Measurements from ENCODE around the gene PLPP6.
"Not testable (repeated sequence)": the region's sequence is repeated elsewhere in the genome, so short reads cannot be mapped to it uniquely, and the experiment has no call there.

PLPP6 gene

GRCh38 chr9:4662108-4662988 is at the start of gene PLPP6:
PLPP6 (plus strand) TSS chr9:4662294; CDS start chr9:4662376, 82 bp downstream.
- peak; percentile 52 for DNase-seq (ENCODE audit: low read depth)

DNA sequence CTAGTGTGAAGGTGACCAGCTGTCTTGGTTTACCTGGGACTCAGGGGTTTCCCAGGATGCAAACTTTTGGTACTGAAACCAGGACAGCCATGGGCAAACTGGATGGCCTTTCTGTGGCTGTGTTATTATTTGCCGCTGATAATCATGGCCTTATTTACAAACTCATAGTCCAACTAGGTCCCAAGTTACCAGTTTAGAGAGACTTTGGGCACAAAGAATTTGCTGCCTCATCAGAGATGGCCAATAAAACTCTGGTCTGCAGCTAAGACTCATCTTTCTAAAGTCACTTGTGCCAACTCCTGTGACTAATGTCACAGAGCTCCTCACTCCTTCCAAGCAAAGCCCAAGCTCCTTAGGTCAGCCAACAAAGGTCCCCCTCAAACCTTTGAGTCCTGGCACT is 47.5 kb upstream of the PLPP6 start:
- no peak for DNase-seq (ENCODE audit: low read depth)

- no peak for DNase-seq (ENCODE audit: low read depth)
Observed at GRCh38 chr9:4615251-4615650, 46.8 kb upstream of the PLPP6 start.

DNA sequence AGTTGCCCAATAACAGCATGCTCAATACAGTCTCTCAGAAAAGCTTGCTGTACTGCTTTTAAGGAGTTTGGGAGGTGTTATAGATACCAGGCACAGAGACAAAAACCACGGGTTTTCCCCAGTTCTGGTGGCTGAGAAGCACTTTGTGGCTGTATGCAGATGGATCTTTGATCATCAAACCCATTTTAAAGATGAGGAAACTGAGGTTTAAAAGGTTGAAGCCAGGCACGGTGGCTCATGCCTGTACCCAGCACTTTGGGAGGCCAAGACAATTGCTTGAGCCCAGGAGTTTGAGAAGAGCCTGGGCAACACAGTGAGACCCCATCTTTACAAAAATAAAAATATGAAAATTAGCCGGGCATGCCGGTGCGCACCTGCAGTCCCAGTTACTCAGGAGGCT is 46.3 kb upstream of the PLPP6 start:
- DNase-seq (ENCODE audit: low read depth): no peak

GRCh38 chr9:4617752-4618151 is 44.3 kb upstream of the PLPP6 start:
- DNase-seq (ENCODE audit: low read depth): no peak

DNA sequence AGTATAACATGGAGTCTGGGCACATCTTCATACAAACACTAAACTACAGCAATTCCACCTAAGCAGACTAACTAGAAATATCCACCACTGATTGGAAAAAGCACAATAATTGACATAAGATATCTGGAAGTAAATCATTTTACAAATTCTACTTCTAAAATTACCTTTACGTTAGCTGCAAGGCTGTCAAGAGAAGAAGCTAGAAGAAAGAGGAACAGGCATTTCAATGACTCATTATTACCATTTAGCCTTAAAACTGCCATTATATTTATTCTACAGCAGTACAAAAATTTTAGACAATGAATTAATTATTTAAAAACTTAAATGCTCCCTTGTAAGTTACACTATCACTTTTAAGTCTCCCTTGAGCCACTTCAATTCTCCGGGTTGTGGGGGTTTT is 43.4 kb upstream of the PLPP6 start:
- DNase-seq (ENCODE audit: low read depth): no peak

- no peak for DNase-seq (ENCODE audit: low read depth)
Observed at GRCh38 chr9:4620057-4620765, 41.9 kb upstream of the PLPP6 start.

- DNase-seq (ENCODE audit: low read depth): no peak
Observed at GRCh38 chr9:4620881-4621555, 41.1 kb upstream of the PLPP6 start.

- DNase-seq (ENCODE audit: low read depth): no peak
Observed at GRCh38 chr9:4622016-4622415, 40.1 kb upstream of the PLPP6 start.

DNA sequence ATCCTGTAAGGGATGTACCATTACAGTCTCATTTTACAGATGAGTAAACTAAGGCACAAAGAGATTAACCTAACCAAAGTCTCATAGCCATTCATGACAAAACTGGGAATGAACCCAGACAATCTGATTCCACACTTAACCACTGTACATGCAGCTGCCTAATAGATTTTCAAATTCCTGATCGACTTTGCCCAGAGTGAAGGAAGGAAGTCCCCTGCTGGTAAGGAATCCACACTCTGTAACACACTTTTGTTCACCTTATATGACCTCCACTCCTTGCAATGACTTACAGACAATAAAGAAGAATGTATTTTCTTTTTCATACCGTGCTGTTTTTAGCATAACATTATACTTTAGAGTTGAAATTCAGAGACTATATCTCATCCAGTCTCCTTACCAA is 31.3 kb upstream of the PLPP6 start:
- DNase-seq (ENCODE audit: low read depth): no peak

- no peak for DNase-seq (ENCODE audit: low read depth)
Observed at GRCh38 chr9:4638968-4639367, 23.1 kb upstream of the PLPP6 start.

DNA sequence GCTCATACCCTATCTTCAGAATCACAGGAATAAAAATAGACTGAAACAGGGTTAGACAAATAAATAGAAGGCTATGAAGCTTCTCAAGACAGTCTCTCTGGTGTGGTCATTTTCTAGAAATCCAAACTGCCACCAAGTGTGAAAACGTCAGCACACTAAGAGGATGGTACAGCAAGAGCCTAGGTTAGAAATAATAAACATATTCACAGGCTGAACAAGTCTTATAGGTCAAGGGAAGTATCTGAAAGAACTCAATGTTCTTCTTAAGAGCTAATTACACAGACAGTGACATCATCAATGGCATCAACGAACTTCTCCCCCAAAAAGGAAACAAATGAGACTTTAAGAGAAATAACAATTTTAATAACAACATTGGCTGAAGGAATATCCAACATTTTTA is 22.7 kb upstream of the PLPP6 start:
- no peak for DNase-seq (ENCODE audit: low read depth)

GRCh38 chr9:4640027-4640426 is 22.1 kb upstream of the PLPP6 start:
- no peak for DNase-seq (ENCODE audit: low read depth)

DNA sequence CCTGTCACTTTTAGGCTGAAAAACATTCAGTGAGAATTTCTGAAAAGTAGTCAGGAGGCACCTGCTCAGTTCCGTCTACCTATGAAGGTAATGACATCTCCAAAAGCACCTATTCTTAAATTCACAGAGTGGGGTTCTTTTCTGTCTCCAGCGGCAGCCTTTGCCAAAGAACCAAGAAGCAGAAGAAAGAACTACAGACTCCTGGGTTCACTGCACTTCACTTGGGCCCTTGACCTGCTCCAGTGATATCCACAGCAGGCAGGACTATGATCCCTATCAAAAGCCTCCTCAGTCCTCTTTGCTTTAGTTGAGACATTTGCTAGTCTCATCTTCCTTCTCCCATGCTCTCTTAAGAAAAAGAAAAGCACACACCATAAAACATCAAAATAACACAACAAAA is 19.7 kb upstream of the PLPP6 start:
- no peak for DNase-seq (ENCODE audit: low read depth)

DNA sequence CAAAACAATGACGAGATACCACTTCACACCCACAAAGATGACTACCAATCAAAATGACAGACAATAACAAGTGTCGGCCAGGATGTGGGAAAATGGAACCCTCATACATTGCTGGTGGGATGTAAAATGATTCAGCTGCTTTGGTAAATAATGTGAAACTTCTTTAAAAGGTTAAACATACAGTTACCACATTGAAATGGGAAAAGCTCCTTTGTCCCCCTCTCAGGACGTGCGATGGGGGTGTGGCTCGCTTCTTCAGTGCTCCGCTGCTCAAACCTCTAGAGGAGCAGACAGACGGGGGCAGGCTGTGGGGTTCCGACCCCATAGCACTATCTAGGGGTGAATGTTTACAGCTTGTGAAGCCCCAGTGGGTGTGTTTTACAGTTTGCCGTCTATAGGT is 8.0 kb upstream of the PLPP6 start:
- DNase-seq (ENCODE audit: low read depth): no peak

- no peak for DNase-seq (ENCODE audit: low read depth)
Observed at GRCh38 chr9:4654538-4654937, 7.6 kb upstream of the PLPP6 start.

- not testable (repeated sequence) for DNase-seq (ENCODE audit: low read depth)
Observed at GRCh38 chr9:4656196-4656595, 5.9 kb upstream of the PLPP6 start.

- DNase-seq (ENCODE audit: low read depth): no peak
Observed at GRCh38 chr9:4656621-4657020, 5.5 kb upstream of the PLPP6 start.

GRCh38 chr9:4657426-4658159 is 4.5 kb upstream of the PLPP6 start:
- DNase-seq (ENCODE audit: low read depth): no peak

- DNase-seq (ENCODE audit: low read depth): not testable (repeated sequence)
Observed at GRCh38 chr9:4660665-4661064, 1.4 kb upstream of the PLPP6 start.

GRCh38 chr9:4661165-4661564 is 929 bp upstream of the PLPP6 start:
- DNase-seq (ENCODE audit: low read depth): no peak

GRCh38 chr9:4661611-4662010 is 483 bp upstream of the PLPP6 start:
- no peak for DNase-seq (ENCODE audit: low read depth)

Data from stimulated activated CD8-positive, alpha-beta memory T cell treated with anti-CD3 and anti-CD28 coated beads, Interleukin-15, amount 100 ng/mL, for 1 hour (primary cell).